GM23338 (cell line): ENCODE measurements around the gene ATP6V0C. TPM values are rescaled to one million over a fixed set of nuclear protein-coding genes. Genes with fewer than 3 reads are reported as not detected.

ENCODE experiments used
- ATAC-seq: fragments of 200-7000 bp; cut with Tn5 transposase; 3 replicates; pipeline ENCODE4 v1.9.1; 2020
- DNase-seq: peaks from one replicate; pipeline ENCODE4 v3.0.0-alpha.2; 2015; ENCODE audit warnings: low spot score
- H2AFZ ChIP-seq: fragments of 200-600 bp; sonication (generic); 2 replicates; pipeline ENCODE4 v1.8.0; 2016; ENCODE audit warnings: antibody characterized with exemption, mild to moderate bottlenecking, moderate library complexity
- H3F3A ChIP-seq: fragments of 200-600 bp; sonication (generic); replicated peaks from 2 replicates; pipeline ENCODE4 v1.8.0; 2017; ENCODE audit warnings: antibody characterized with exemption, mixed run types, low read depth
- H3K27ac ChIP-seq: fragments of 200-600 bp; sonication (generic); 2 replicates; pipeline ENCODE4 v1.6.1; 2016; ENCODE audit warnings: low read depth
- H3K27me3 ChIP-seq: fragments of 200-600 bp; sonication (generic); 2 replicates; pipeline ENCODE4 v1.8.0; 2016; ENCODE audit warnings: mild to moderate bottlenecking, mixed run types, moderate library complexity; ENCODE audit not compliant: insufficient read depth
- H3K36me3 ChIP-seq: fragments of 200-600 bp; sonication (generic); 2 replicates; pipeline ENCODE4 v1.8.0; 2016; ENCODE audit warnings: mild to moderate bottlenecking; ENCODE audit not compliant: insufficient read depth
- H3K4me1 ChIP-seq: fragments of 200-600 bp; sonication (generic); 2 replicates; pipeline ENCODE4 v1.8.0; 2016; ENCODE audit warnings: mild to moderate bottlenecking, moderate library complexity; ENCODE audit not compliant: insufficient read depth
- H3K4me2 ChIP-seq: fragments of 200-600 bp; sonication (generic); 2 replicates; pipeline ENCODE4 v1.7.1; 2017; ENCODE audit warnings: mixed run types
- H3K4me3 ChIP-seq: fragments of 200-600 bp; sonication (generic); 2 replicates; pipeline ENCODE4 v1.6.1; 2016; ENCODE audit warnings: mixed run types
- H3K79me2 ChIP-seq: fragments of 200-600 bp; sonication (generic); replicated peaks from 2 replicates; pipeline ENCODE4 v1.8.0; 2017; ENCODE audit warnings: mild to moderate bottlenecking; ENCODE audit not compliant: insufficient read depth
- H3K9me2 ChIP-seq: fragments of 200-600 bp; sonication (generic); 2 replicates; pipeline ENCODE4 v1.8.0; 2017; ENCODE audit not compliant: insufficient read depth
- H4K20me1 ChIP-seq: fragments of 200-600 bp; sonication (generic); replicated peaks from 2 replicates; pipeline ENCODE4 v1.8.0; 2017; ENCODE audit warnings: mild to moderate bottlenecking; ENCODE audit not compliant: insufficient read depth
- H3K27ac Mint-ChIP-seq: 2 replicates; pipeline ENCODE4 v1.8.0; 2020; ENCODE audit warnings: inconsistent platforms, mild to moderate bottlenecking, moderate library complexity, mixed read lengths
- H3K27me3 Mint-ChIP-seq: 3 replicates; pipeline ENCODE4 v1.8.0; 2022; ENCODE audit warnings: low read depth, mild to moderate bottlenecking, moderate library complexity, mixed read lengths, inconsistent platforms; ENCODE audit not compliant: insufficient read depth, poor library complexity
- H3K36me3 Mint-ChIP-seq: 3 replicates; pipeline ENCODE4 v1.8.0; 2021; ENCODE audit warnings: low read depth, mild to moderate bottlenecking, inconsistent platforms, moderate library complexity, mixed read lengths
- H3K4me1 Mint-ChIP-seq: 3 replicates; pipeline ENCODE4 v1.8.0; 2020; ENCODE audit warnings: mild to moderate bottlenecking, inconsistent platforms, mixed read lengths
- H3K4me3 Mint-ChIP-seq: 3 replicates; pipeline ENCODE4 v1.8.0; 2021; ENCODE audit warnings: moderate library complexity, mild to moderate bottlenecking, inconsistent platforms, mixed read lengths
- H3K9me3 Mint-ChIP-seq: 3 replicates; pipeline ENCODE4 v1.8.0; 2020; ENCODE audit warnings: moderate library complexity, mild to moderate bottlenecking, inconsistent platforms, mixed read lengths
- CREB1 ChIP-seq: fragments of 250-450 bp; sonication (Bioruptor Pico); IDR thresholded peaks from 2 replicates; pipeline ENCODE4 v1.5.0; 2020; ENCODE audit warnings: low read depth, mild to moderate bottlenecking, moderate library complexity
- EZH2 ChIP-seq: fragments of 200-600 bp; sonication (generic); IDR thresholded peaks from one replicate; pipeline ENCODE4 v1.8.0; 2017; ENCODE audit warnings: antibody characterized with exemption, mild to moderate bottlenecking, low read depth; ENCODE audit not compliant: unreplicated experiment
- EZH2phosphoT487 ChIP-seq: fragments of 200-600 bp; sonication (generic); IDR thresholded peaks from one replicate; pipeline ENCODE4 v1.8.1; 2018; ENCODE audit warnings: antibody characterized with exemption; ENCODE audit not compliant: unreplicated experiment
- JUNB ChIP-seq: IDR thresholded peaks from one replicate; pipeline ENCODE4 v1.6.1; 2016; ENCODE audit warnings: antibody characterized with exemption; ENCODE audit not compliant: unreplicated experiment
- NANOG ChIP-seq: IDR thresholded peaks from 2 replicates; pipeline ENCODE4 v1.6.1; 2016; ENCODE audit warnings: antibody characterized with exemption, borderline replicate concordance
- POLR2AphosphoS5 ChIP-seq: IDR thresholded peaks from 2 replicates; pipeline ENCODE4 v1.6.1; 2016; ENCODE audit warnings: antibody characterized with exemption, low read depth
- STAT1 ChIP-seq: IDR thresholded peaks from one replicate; pipeline ENCODE4 v1.6.1; 2016; ENCODE audit warnings: antibody characterized with exemption; ENCODE audit not compliant: unreplicated experiment
- ZNF114 ChIP-seq: fragments of 250-450 bp; sonication (Bioruptor Pico); IDR thresholded peaks from 2 replicates; pipeline ENCODE4 v1.5.0; 2020; ENCODE audit warnings: mild to moderate bottlenecking, moderate library complexity
- polyA plus RNA-seq: library from polyadenylated mRNA; unstranded; fragments of >200 nt; fragmentation: Nextera tagmentation; extraction: Ambion mirVana; gene quantifications from 2 replicates; pipeline ENCODE4 v1.2.1, GENCODE V29; 2016
- total RNA-seq: library from RNA; depleted of rRNA; stranded (reverse); fragments of >200 nt; shearing (Covaris generic); gene quantifications from 2 replicates; pipeline ENCODE4 v1.2.3, GENCODE V29; 2014
- TF ChIP-seq, protein P1 (sequence below): IDR thresholded peaks from 2 replicates; pipeline ENCODE4 v1.6.1; 2016; ENCODE audit warnings: antibody characterized with exemption
- TF ChIP-seq, protein P2 (sequence below), 2 experiments: fragments of 200-600 bp in 1 of 2; sonication (generic) in 1 of 2; conservative IDR thresholded peaks; 2 replicates each; pipeline versions ENCODE4 v1.5.1 to v1.6.1; 2016 to 2017; ENCODE audit warnings: antibody characterized with exemption in 2 of 2, low read depth in 2 of 2, mild to moderate bottlenecking in 2 of 2, moderate library complexity in 1 of 2
- TF ChIP-seq, protein P3 (sequence below): IDR thresholded peaks from one replicate; pipeline ENCODE4 v1.6.1; 2018; ENCODE audit warnings: antibody characterized with exemption; ENCODE audit not compliant: unreplicated experiment

Gene ATP6V0C
- total and polyA plus RNA-seq, 2 experiments from 2014 or later: 98.2 to 162 TPM

DNA sequence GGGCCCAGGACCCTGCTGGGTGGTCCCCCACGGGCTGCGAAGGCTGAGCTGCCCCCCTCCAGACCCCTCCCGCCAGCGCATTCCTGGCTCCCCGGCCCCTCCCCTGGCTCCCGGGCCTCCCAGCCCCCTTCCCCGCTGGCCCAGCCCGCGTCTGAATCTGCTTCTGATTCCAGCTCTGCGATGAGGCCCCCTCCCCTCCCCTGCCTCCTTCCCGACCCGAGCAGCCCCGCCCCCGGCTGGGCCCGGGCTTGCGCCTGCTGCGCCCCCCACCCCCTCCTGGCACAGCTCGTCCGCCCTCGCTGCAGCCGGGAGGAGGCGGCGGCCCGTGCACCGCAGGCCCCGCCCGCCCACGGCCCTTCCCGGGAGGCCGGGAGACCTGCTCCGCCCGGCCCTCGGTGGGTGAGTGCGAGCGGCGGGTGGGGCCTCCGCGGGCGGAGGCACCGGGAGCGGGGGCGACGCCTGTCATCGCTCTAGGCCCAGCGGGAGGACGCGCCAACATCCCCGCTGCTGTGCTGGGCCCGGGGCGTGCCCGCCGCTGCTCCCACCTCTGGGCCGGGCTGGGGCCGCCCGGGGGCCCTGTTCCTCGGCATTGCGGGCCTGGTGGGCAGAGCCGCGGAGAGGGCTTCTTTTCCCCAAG lies 42.6 kb upstream of the ATP6V0C start, which contains the start of gene NTN3:
Gene NTN3, plus strand, starts transcription at position 282 of the 637 bp plus-strand sequence. CDS start 405 bp downstream, outside the sequence.
- H3K4me2 ChIP-seq: peak within 1 kb of the TSS; percentile 78
- no peak within 1 kb of the TSS for H2AFZ ChIP-seq
- Mint-ChIP-seq H3K27me3 (peaks cover 56% of the 10 kb centered on the region), H3K9me3 (no peaks in the 10 kb centered on the region), H3K4me1 (peaks cover 22% of the 10 kb centered on the region), H3K27ac (no peak within 1 kb of the TSS), H3K4me3 (peak within 1 kb of the TSS; percentile 45), H3K36me3 (no peaks in the 10 kb centered on the region; the same call in 1 of the 3 replicates)
- H3K27me3 ChIP-seq: peaks cover 68% of the 10 kb centered on the region
- ATAC-seq (peak; percentile 6), DNase-seq (peak; percentile 71)
- peaks cover 5% of the 10 kb centered on the region; the same call in 1 of the 2 replicates for H4K20me1 ChIP-seq
- peak within 1 kb of the TSS; percentile 54 for H3K4me3 ChIP-seq
- peaks cover 18% of the 10 kb centered on the region for H3F3A ChIP-seq
- peaks cover 20% of the 10 kb centered on the region for H3K4me1 ChIP-seq
- TF ChIP-seq POLR2AphosphoS5: no peak
- TF ChIP-seq EZH2phosphoT487: no peak
- no peak for TF ChIP-seq EZH2
- no peak for TF ChIP-seq NANOG
- TF ChIP-seq JUNB: no peak
- TF ChIP-seq STAT1: no peak
- TF ChIP-seq, protein P1, sequence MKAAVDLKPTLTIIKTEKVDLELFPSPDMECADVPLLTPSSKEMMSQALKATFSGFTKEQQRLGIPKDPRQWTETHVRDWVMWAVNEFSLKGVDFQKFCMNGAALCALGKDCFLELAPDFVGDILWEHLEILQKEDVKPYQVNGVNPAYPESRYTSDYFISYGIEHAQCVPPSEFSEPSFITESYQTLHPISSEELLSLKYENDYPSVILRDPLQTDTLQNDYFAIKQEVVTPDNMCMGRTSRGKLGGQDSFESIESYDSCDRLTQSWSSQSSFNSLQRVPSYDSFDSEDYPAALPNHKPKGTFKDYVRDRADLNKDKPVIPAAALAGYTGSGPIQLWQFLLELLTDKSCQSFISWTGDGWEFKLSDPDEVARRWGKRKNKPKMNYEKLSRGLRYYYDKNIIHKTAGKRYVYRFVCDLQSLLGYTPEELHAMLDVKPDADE: no peak
- no peaks in the 10 kb centered on the region for H3K36me3 ChIP-seq
- H3K9me2 ChIP-seq: no peaks in the 10 kb centered on the region
- H3K27ac ChIP-seq: no peak within 1 kb of the TSS
- H3K79me2 ChIP-seq: no peaks in the 10 kb centered on the region

DNA sequence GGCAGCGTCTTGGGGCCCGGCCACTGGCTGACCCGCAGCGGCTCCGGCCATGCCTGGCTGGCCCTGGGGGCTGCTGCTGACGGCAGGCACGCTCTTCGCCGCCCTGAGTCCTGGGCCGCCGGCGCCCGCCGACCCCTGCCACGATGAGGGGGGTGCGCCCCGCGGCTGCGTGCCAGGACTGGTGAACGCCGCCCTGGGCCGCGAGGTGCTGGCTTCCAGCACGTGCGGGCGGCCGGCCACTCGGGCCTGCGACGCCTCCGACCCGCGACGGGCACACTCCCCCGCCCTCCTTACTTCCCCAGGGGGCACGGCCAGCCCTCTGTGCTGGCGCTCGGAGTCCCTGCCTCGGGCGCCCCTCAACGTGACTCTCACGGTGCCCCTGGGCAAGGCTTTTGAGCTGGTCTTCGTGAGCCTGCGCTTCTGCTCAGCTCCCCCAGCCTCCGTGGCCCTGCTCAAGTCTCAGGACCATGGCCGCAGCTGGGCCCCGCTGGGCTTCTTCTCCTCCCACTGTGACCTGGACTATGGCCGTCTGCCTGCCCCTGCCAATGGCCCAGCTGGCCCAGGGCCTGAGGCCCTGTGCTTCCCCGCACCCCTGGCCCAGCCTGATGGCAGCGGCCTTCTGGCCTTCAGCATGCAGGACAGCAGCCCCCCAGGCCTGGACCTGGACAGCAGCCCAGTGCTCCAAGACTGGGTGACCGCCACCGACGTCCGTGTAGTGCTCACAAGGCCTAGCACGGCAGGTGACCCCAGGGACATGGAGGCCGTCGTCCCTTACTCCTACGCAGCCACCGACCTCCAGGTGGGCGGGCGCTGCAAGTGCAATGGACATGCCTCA lies 41.9 kb upstream of the ATP6V0C start:
- Histone ChIP-seq H4K20me1 (peaks cover 12% of the 10 kb centered on the region), H3K4me3 (peak overlapping the region; percentile 54), H3K27me3 (peaks cover 76% of the 10 kb centered on the region), H3K36me3 (no peaks in the 10 kb centered on the region), H3F3A (peaks cover 19% of the 10 kb centered on the region), H2AFZ (no peak overlapping the region), H3K79me2 (peaks cover 6% of the 10 kb centered on the region), H3K4me1 (peaks cover 23% of the 10 kb centered on the region), H3K27ac (no peak overlapping the region), H3K9me2 (no peaks in the 10 kb centered on the region), H3K4me2 (peak overlapping the region; percentile 78)
- peaks cover 23% of the 10 kb centered on the region for H3K4me1 Mint-ChIP-seq
- ATAC-seq (peak; percentile 0; the same call in 2 of the 3 replicates), DNase-seq (peak; percentile 44)
- no peaks in the 10 kb centered on the region; the same call in 1 of the 3 replicates for H3K36me3 Mint-ChIP-seq
- peak overlapping the region; percentile 38; the same call in 1 of the 3 replicates for H3K4me3 Mint-ChIP-seq
- H3K27ac Mint-ChIP-seq: no peak overlapping the region
- H3K9me3 Mint-ChIP-seq: no peaks in the 10 kb centered on the region
- peaks cover 60% of the 10 kb centered on the region for H3K27me3 Mint-ChIP-seq
- TF ChIP-seq CREB1 (CRISPR knock-in tag) (no peak), EZH2phosphoT487 (no peak), POLR2AphosphoS5 (no peak; the same call in 1 of the 2 replicates), STAT1 (no peak), ZNF114 (CRISPR knock-in tag) (no peak), JUNB (no peak), EZH2 (no peak)
- TF ChIP-seq, protein P1: no peak
- TF ChIP-seq, protein P2, sequence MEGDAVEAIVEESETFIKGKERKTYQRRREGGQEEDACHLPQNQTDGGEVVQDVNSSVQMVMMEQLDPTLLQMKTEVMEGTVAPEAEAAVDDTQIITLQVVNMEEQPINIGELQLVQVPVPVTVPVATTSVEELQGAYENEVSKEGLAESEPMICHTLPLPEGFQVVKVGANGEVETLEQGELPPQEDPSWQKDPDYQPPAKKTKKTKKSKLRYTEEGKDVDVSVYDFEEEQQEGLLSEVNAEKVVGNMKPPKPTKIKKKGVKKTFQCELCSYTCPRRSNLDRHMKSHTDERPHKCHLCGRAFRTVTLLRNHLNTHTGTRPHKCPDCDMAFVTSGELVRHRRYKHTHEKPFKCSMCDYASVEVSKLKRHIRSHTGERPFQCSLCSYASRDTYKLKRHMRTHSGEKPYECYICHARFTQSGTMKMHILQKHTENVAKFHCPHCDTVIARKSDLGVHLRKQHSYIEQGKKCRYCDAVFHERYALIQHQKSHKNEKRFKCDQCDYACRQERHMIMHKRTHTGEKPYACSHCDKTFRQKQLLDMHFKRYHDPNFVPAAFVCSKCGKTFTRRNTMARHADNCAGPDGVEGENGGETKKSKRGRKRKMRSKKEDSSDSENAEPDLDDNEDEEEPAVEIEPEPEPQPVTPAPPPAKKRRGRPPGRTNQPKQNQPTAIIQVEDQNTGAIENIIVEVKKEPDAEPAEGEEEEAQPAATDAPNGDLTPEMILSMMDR (conservative IDR thresholded peaks at IDR 0.05; ENCODE audit: low read depth in 2 of 2): no peak
- TF ChIP-seq, protein P3, sequence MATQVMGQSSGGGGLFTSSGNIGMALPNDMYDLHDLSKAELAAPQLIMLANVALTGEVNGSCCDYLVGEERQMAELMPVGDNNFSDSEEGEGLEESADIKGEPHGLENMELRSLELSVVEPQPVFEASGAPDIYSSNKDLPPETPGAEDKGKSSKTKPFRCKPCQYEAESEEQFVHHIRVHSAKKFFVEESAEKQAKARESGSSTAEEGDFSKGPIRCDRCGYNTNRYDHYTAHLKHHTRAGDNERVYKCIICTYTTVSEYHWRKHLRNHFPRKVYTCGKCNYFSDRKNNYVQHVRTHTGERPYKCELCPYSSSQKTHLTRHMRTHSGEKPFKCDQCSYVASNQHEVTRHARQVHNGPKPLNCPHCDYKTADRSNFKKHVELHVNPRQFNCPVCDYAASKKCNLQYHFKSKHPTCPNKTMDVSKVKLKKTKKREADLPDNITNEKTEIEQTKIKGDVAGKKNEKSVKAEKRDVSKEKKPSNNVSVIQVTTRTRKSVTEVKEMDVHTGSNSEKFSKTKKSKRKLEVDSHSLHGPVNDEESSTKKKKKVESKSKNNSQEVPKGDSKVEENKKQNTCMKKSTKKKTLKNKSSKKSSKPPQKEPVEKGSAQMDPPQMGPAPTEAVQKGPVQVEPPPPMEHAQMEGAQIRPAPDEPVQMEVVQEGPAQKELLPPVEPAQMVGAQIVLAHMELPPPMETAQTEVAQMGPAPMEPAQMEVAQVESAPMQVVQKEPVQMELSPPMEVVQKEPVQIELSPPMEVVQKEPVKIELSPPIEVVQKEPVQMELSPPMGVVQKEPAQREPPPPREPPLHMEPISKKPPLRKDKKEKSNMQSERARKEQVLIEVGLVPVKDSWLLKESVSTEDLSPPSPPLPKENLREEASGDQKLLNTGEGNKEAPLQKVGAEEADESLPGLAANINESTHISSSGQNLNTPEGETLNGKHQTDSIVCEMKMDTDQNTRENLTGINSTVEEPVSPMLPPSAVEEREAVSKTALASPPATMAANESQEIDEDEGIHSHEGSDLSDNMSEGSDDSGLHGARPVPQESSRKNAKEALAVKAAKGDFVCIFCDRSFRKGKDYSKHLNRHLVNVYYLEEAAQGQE: no peak
